Nephron (organoid): ENCODE measurements around the gene SALL2.

Experiments
- H3K27ac Mint-ChIP-seq, 3 experiments: 2 replicates each; pipeline ENCODE4 v1.8.0; 2020; ENCODE audit warnings: mixed read lengths in 3 of 3, mild to moderate bottlenecking in 2 of 3, moderate library complexity in 1 of 3
- H3K27me3 Mint-ChIP-seq: 2 replicates; pipeline ENCODE4 v1.8.0; 2021; ENCODE audit warnings: low read depth, mild to moderate bottlenecking, moderate library complexity, mixed read lengths
- H3K36me3 Mint-ChIP-seq: 2 replicates; pipeline ENCODE4 v1.8.0; 2020; ENCODE audit warnings: low read depth, mixed read lengths
- H3K4me1 Mint-ChIP-seq: 2 replicates; pipeline ENCODE4 v1.8.0; 2020; ENCODE audit warnings: mixed read lengths
- H3K4me3 Mint-ChIP-seq, 3 experiments: 2 replicates each; pipeline ENCODE4 v1.8.0; 2020; ENCODE audit warnings: mild to moderate bottlenecking in 3 of 3, mixed read lengths in 3 of 3, moderate library complexity in 2 of 3
- H3K9me3 Mint-ChIP-seq: 2 replicates; pipeline ENCODE4 v1.8.0; 2020; ENCODE audit warnings: mixed read lengths
- CTCF ChIP-seq, 3 experiments: fragments of 200-600 bp; sonication (generic); IDR thresholded peaks; one replicate each; pipeline ENCODE4 v1.5.0; 2021; ENCODE audit warnings: antibody characterized with exemption in 3 of 3; ENCODE audit not compliant: unreplicated experiment in 3 of 3

The SALL2 gene

GRCh38 chr14:21518725-21519124 is 7.4 kb downstream of the SALL2 start:
- H3K27me3 Mint-ChIP-seq: no peaks in the 10 kb centered on the region
- peak overlapping the region in 1 of 3 experiments; percentile 11 for H3K27ac Mint-ChIP-seq
- H3K4me3 Mint-ChIP-seq: no peak overlapping the region
- peaks cover 41% of the 10 kb centered on the region for H3K36me3 Mint-ChIP-seq
- peaks cover 14% of the 10 kb centered on the region for H3K4me1 Mint-ChIP-seq
- no peaks in the 10 kb centered on the region for H3K9me3 Mint-ChIP-seq
- TF ChIP-seq CTCF (IDR thresholded peaks at IDR 0.05; ENCODE audit: unreplicated experiment in 3 of 3): no peak

- no peak for TF ChIP-seq CTCF (IDR thresholded peaks at IDR 0.05; ENCODE audit: unreplicated experiment in 3 of 3)
- H3K9me3 Mint-ChIP-seq: peaks cover 2% of the 10 kb centered on the region
- no peak overlapping the region for H3K4me3 Mint-ChIP-seq
- H3K4me1 Mint-ChIP-seq: peaks cover 15% of the 10 kb centered on the region
- peak overlapping the region in 2 of 3 experiments; percentile 43 to 61 for H3K27ac Mint-ChIP-seq
- no peaks in the 10 kb centered on the region for H3K27me3 Mint-ChIP-seq
- peaks cover 11% of the 10 kb centered on the region for H3K36me3 Mint-ChIP-seq
These were observed 11.8 kb downstream of the SALL2 start for GRCh38 chr14:21514341-21514740.

GRCh38 chr14:21510735-21511657 is 15.2 kb downstream of the SALL2 start, which contains the start of gene METTL3:
METTL3 (minus strand) TSS chr14:21511340; CDS start chr14:21511223, 117 bp downstream.
- peaks cover 15% of the 10 kb centered on the region for H3K4me1 Mint-ChIP-seq
- H3K9me3 Mint-ChIP-seq: peaks cover 2% of the 10 kb centered on the region
- TF ChIP-seq CTCF (IDR thresholded peaks at IDR 0.05; ENCODE audit: unreplicated experiment in 3 of 3): no peak
- H3K27me3 Mint-ChIP-seq: no peaks in the 10 kb centered on the region
- peaks cover 19% of the 10 kb centered on the region for H3K36me3 Mint-ChIP-seq
- peak within 1 kb of the TSS; percentile 98 to 99 (median 98) for H3K4me3 Mint-ChIP-seq
- H3K27ac Mint-ChIP-seq: peak within 1 kb of the TSS; percentile 88 to 98 (median 96)

GRCh38 chr14:21509432-21510143 is 16.6 kb downstream of the SALL2 start:
- Mint-ChIP-seq H3K36me3 (peaks cover 22% of the 10 kb centered on the region), H3K27ac (peak overlapping the region in 2 of 3 experiments; percentile 96 to 98), H3K4me3 (peak overlapping the region; percentile 98 to 99 (median 98)), H3K27me3 (no peaks in the 10 kb centered on the region), H3K4me1 (peaks cover 15% of the 10 kb centered on the region), H3K9me3 (peaks cover 2% of the 10 kb centered on the region)
- TF ChIP-seq CTCF (IDR thresholded peaks at IDR 0.05; ENCODE audit: unreplicated experiment in 3 of 3): no peak

- no peaks in the 10 kb centered on the region for H3K27me3 Mint-ChIP-seq
- H3K27ac Mint-ChIP-seq: no peak overlapping the region
- peaks cover 2% of the 10 kb centered on the region for H3K9me3 Mint-ChIP-seq
- no peak overlapping the region for H3K4me3 Mint-ChIP-seq
- TF ChIP-seq CTCF (IDR thresholded peaks at IDR 0.05; ENCODE audit: unreplicated experiment in 3 of 3): no peak
- H3K36me3 Mint-ChIP-seq: peaks cover 43% of the 10 kb centered on the region
- H3K4me1 Mint-ChIP-seq: peaks cover 15% of the 10 kb centered on the region
These were observed 19.6 kb downstream of the SALL2 start for GRCh38 chr14:21506557-21506956.
